ENCODE results near the gene MEG3.

The MEG3 gene

GRCh38 chr14:100825713-100826331, at the start of gene MEG3:
Gene MEG3, plus strand, starts transcription at chr14:100826118.
- no peak for DNase-seq

GRCh38 chr14:100776681-100777365, 49.1 kb upstream of the MEG3 start:
- no peak for DNase-seq

- no peak for DNase-seq
Observed at GRCh38 chr14:100777366-100777817, 48.5 kb upstream of the MEG3 start.

GRCh38 chr14:100777818-100778525, 47.9 kb upstream of the MEG3 start:
- DNase-seq, result no peak

GRCh38 chr14:100778526-100778882, 47.4 kb upstream of the MEG3 start:
- no peak for DNase-seq

GRCh38 chr14:100778951-100779690, 46.8 kb upstream of the MEG3 start:
- DNase-seq, result no peak

- no peak for DNase-seq
Observed at GRCh38 chr14:100779691-100780080, 46.2 kb upstream of the MEG3 start.

GRCh38 chr14:100780246-100780645, 45.7 kb upstream of the MEG3 start:
- DNase-seq, result no peak

GRCh38 chr14:100780646-100781355, 45.1 kb upstream of the MEG3 start:
- no peak for DNase-seq

GRCh38 chr14:100781952-100782351, 44.0 kb upstream of the MEG3 start:
- no peak for DNase-seq

- DNase-seq, result no peak
Observed at GRCh38 chr14:100782516-100783320, 43.2 kb upstream of the MEG3 start.

GRCh38 chr14:100783630-100784370, 42.1 kb upstream of the MEG3 start:
- DNase-seq, result no peak

- no peak for DNase-seq
Observed at GRCh38 chr14:100784523-100785337, 41.2 kb upstream of the MEG3 start.

GRCh38 chr14:100785338-100785615, 40.6 kb upstream of the MEG3 start:
- no peak for DNase-seq

- DNase-seq, result no peak
Observed at GRCh38 chr14:100785626-100786025, 40.3 kb upstream of the MEG3 start.

- no peak for DNase-seq
Observed at GRCh38 chr14:100786131-100786530, 39.8 kb upstream of the MEG3 start.

GRCh38 chr14:100786576-100787219, 39.2 kb upstream of the MEG3 start:
- no peak for DNase-seq

- DNase-seq, result no peak
Observed at GRCh38 chr14:100787659-100788058, 38.3 kb upstream of the MEG3 start.

GRCh38 chr14:100788517-100788916, 37.4 kb upstream of the MEG3 start:
- no peak for DNase-seq

GRCh38 chr14:100788942-100789341, 37.0 kb upstream of the MEG3 start:
- DNase-seq, result no peak

All from activated CD4-positive, alpha-beta T cell treated with anti-CD3 and anti-CD28 coated beads, Interleukin-10, Interleukin-2, amounts not matched to agents 100 ng/mL and 50 ng/mL, durations not matched to agents 16 hours and 8 hours (primary cell).